Endothelial cell of umbilical vein (primary cell): Measurements from ENCODE around the gene NOBOX.

Experiments used
- CTCF ChIP-seq, 2 donors: IDR thresholded peaks; 1 replicate in 1 of 2; 2 replicates in 1 of 2; pipeline ENCODE4 v1.5.1; 2011; ENCODE audit warnings: low read length in 2 of 2, mild to moderate bottlenecking in 2 of 2, moderate library complexity in 2 of 2, control low read depth in 1 of 2, inconsistent platforms in 1 of 2, low read depth in 1 of 2; ENCODE audit not compliant: insufficient read depth in 1 of 2; ENCODE audit errors: extremely low read depth in 1 of 2
- EZH2 ChIP-seq: IDR thresholded peaks from 2 replicates; pipeline ENCODE4 v1.6.1; 2012; ENCODE audit warnings: borderline replicate concordance, low read depth, mild to moderate bottlenecking, moderate library complexity, low read length, inconsistent platforms; ENCODE audit not compliant: severe bottlenecking
- MYC ChIP-seq: IDR thresholded peaks from one replicate; pipeline ENCODE4 v1.6.1; 2011; ENCODE audit warnings: mild to moderate bottlenecking, low read depth, low read length
- POLR2AphosphoS5 ChIP-seq: IDR thresholded peaks from 2 replicates; pipeline ENCODE4 v1.6.1; 2012; ENCODE audit warnings: low read depth, mild to moderate bottlenecking, control low read depth, low read length, moderate library complexity; ENCODE audit not compliant: insufficient read depth

DNA sequence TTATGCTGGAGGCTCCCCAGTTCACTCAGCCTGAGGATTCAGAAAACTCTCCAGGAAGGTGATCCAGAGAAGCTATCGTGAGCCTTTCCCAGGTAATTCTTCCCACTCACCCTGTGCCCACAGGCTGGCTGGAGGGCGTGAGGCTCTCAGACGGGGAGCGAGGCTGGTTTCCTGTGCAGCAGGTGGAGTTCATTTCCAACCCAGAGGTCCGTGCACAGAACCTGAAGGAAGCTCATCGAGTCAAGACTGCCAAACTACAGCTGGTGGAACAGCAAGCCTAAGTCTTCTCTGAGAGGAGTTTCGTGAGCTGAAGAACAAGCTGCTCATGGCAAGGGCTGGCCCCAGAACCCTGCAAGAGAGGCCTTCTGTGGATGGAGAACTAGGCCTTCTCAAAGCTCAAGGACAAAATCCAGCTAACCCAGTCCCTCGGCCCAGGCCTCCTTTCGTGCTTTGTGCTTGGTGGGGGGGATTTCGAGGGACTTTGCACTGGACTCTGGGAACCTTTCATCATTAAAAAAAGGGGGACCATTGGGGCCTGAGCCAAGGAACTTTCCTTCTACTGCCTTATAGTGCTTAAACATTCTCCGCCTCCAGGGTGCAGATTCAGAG, 23.6 kb downstream of the NOBOX start:
- TF ChIP-seq MYC (no peak), CTCF (IDR thresholded peaks at IDR 0.05; ENCODE audit: extremely low read depth in 1 of 2, insufficient read depth in 1 of 2, low read depth in 1 of 2, low read length in 2 of 2) (no peak), POLR2AphosphoS5 (no peak), EZH2 (no peak)
